K562 (cell line): ENCODE data around the gene SRGAP2B. TPM values are rescaled to one million over a fixed set of nuclear protein-coding genes. Genes with fewer than 3 reads are reported as not detected.
"Not testable (repeated sequence)": the region's sequence is repeated elsewhere in the genome, so short reads cannot be mapped to it uniquely, and the experiment has no call there.

Experiments
- ATAC-seq: fragments of 200-7000 bp; cut with Tn5 transposase; 3 replicates; pipeline ENCODE4 v1.9.1; 2020; ENCODE audit warnings: moderate library complexity
- BruUV-seq: library from RNA; stranded (reverse); fragments of 400-500 nt; replicated peaks from 2 replicates; lab custom pipeline; 2021; lab: Mats Ljungman, UMichigan
- CTCF ChIA-PET: fragments of 300-600 bp; formaldehyde crosslinking; extraction: SDS; loops from one replicate; lab custom pipeline; 2021; ENCODE audit warnings: low intra/inter-chr PET ratio; lab: Yijun Ruan, JAX
- POLR2A ChIA-PET: fragments of 300-600, 350-650 bp; sonication (Branson Sonifier 250); formaldehyde crosslinking; extraction: SDS; loops from one replicate; lab custom pipeline; 2021; ENCODE audit warnings: antibody characterized with exemption, inconsistent platforms; lab: Yijun Ruan, JAX
- DNase-seq, 4 experiments: peaks; one replicate each; pipeline versions ENCODE4 v3.0.0 to v3.0.0-alpha.2; 2011 to 2018; ENCODE audit warnings: low spot score in 3 of 4, mixed read lengths in 3 of 4; ENCODE audit errors: extremely low read depth in 1 of 4
- FAIRE-seq: peaks from 2 replicates; lab custom pipeline; 2011; peaks lifted over from hg19 to GRCh38; lab: Jason Lieb, UNC
- H2AFZ ChIP-seq: 2 replicates; pipeline ENCODE4 v1.6.0; 2011; ENCODE audit warnings: low read depth, low read length, control low read depth, inconsistent platforms
- H3K27ac ChIP-seq: fragments of 200-600 bp; 3 replicates; pipeline ENCODE4 v1.8.0; 2011; ENCODE audit warnings: low read depth, mild to moderate bottlenecking, control low read depth, inconsistent platforms, low read length, moderate library complexity, mixed read lengths; ENCODE audit errors: extremely low read depth
- H3K27me3 ChIP-seq, 2 experiments: fragments of 300-600 bp in 1 of 2; 2 replicates in 1 of 2; 3 replicates in 1 of 2; pipeline versions ENCODE4 v1.6.0 to v1.8.0; 2011; ENCODE audit warnings: inconsistent platforms in 2 of 2, low read length in 2 of 2, mild to moderate bottlenecking in 1 of 2, mixed read lengths in 1 of 2, moderate library complexity in 1 of 2; ENCODE audit not compliant: control insufficient read depth in 2 of 2, insufficient read depth in 2 of 2
- H3K36me3 ChIP-seq: fragments of 300-600 bp; 3 replicates; pipeline ENCODE4 v1.8.0; 2011; ENCODE audit warnings: mild to moderate bottlenecking, low read length, inconsistent platforms; ENCODE audit not compliant: control insufficient read depth, insufficient read depth
- H3K4me1 ChIP-seq, 2 experiments: fragments of 200-600 bp in 1 of 2; replicated peaks in 1 of 2; 2 replicates in 1 of 2; 3 replicates in 1 of 2; pipeline versions ENCODE4 v1.5.1 to v1.8.0; 2011; ENCODE audit warnings: inconsistent platforms in 2 of 2, low read length in 2 of 2, mild to moderate bottlenecking in 1 of 2, mixed read lengths in 1 of 2, moderate library complexity in 1 of 2; ENCODE audit not compliant: control insufficient read depth in 2 of 2, insufficient read depth in 2 of 2
- H3K4me2 ChIP-seq: 2 replicates; pipeline ENCODE4 v1.6.1; 2011; ENCODE audit warnings: low read length, control low read depth, inconsistent platforms, mixed read lengths; ENCODE audit not compliant: insufficient read depth
- H3K4me3 ChIP-seq: fragments of 200-600 bp; sonication (generic), shearing (Covaris generic); 2 replicates; pipeline ENCODE4 v1.5.1; 2016; ENCODE audit warnings: control low read depth, inconsistent platforms
- H3K79me2 ChIP-seq: fragments of 200-600 bp; 3 replicates; pipeline ENCODE4 v1.8.0; 2011; ENCODE audit warnings: low read length, inconsistent platforms; ENCODE audit not compliant: control insufficient read depth, insufficient read depth
- H3K9ac ChIP-seq, 2 experiments: 2 replicates each; pipeline versions ENCODE4 v1.6.0 to v1.6.1; 2011; ENCODE audit warnings: low read depth in 2 of 2, low read length in 2 of 2, control low read depth in 1 of 2, inconsistent platforms in 1 of 2, mild to moderate bottlenecking in 1 of 2, mixed read lengths in 1 of 2; ENCODE audit not compliant: insufficient read depth in 1 of 2
- H3K9me1 ChIP-seq: one replicate; pipeline ENCODE4 v1.6.0; 2011; ENCODE audit warnings: inconsistent platforms, mild to moderate bottlenecking, low read length, moderate library complexity; ENCODE audit not compliant: control insufficient read depth, insufficient read depth
- H3K9me3 ChIP-seq: replicated peaks from 2 replicates; pipeline ENCODE4 v1.5.1; 2011; ENCODE audit warnings: low read depth, low read length, inconsistent platforms; ENCODE audit not compliant: control insufficient read depth, insufficient read depth
- H4K20me1 ChIP-seq: replicated peaks from 2 replicates; pipeline ENCODE4 v1.6.1; 2011; ENCODE audit warnings: low read length, inconsistent platforms, mixed read lengths; ENCODE audit not compliant: control insufficient read depth, insufficient read depth
- WGBS: fragments of 100-300 bp; shearing (Covaris generic); methylation state at CpG from one replicate; pipeline ENCODE4 v1.1.6; 2016; ENCODE audit warnings: low coverage, mixed read lengths; ENCODE audit not compliant: insufficient coverage; ENCODE audit errors: missing lambda C conversion rate; 5-methylcytosine and 5-hydroxymethylcytosine counted together
- in situ Hi-C: fragments of 300-500 bp; cut with MboI; formaldehyde crosslinking; loops from 4 replicates; pipeline ENCODE4 v1.15.0; 2018; ENCODE audit warnings: inconsistent platforms, mixed read lengths
- intact Hi-C: fragments of 100-400 bp; cut with micrococcal nuclease; formaldehyde crosslinking; loops from 2 replicates; pipeline ENCODE4 v1.14.2; 2022
- polyA plus RNA-seq, 8 experiments: library from polyadenylated mRNA; depleted of rRNA in 4 of 8; stranded (reverse) in 5 of 8; unstranded in 3 of 8; fragments of >200 nt; fragmentation: Nextera tagmentation in 2 of 8; fragmentation: Illumina TruSeq in 1 of 8; extraction: Ambion mirVana in 2 of 8; extraction: Trizol in 1 of 8; gene quantifications; 2 replicates each; pipeline versions ENCODE4 v1.2.1 to v1.2.3, GENCODE V29; 2011 to 2014; ENCODE audit warnings: inconsistent platforms in 1 of 8, missing spikeins in 1 of 8
- total RNA-seq, 7 experiments: library from RNA; depleted of rRNA in 6 of 7; stranded (reverse); fragments of >200 nt in 6 of 7; fragmentation: Illumina TruSeq in 2 of 7; extraction: Trizol in 2 of 7; gene quantifications; 2 replicates each; pipeline versions ENCODE4 v1.2.1 to v1.2.3, GENCODE V29; 2011 to 2021; ENCODE audit warnings: low replicate concordance in 1 of 7

The SRGAP2B gene
- total and polyA plus RNA-seq, 9 of the 15 experiments (the other 6 are each of a cell fraction or from before 2014, with no cell fraction given), result 2.5 to 17.6 (median 4.0) TPM

GRCh38 chr1:144913458-144913857 lies 181.7 kb downstream of the SRGAP2B start:
- H3K9me3 ChIP-seq, DNase-seq, POLR2A ChIA-PET, ATAC-seq, BruUV-seq, H3K9ac ChIP-seq, H3K27me3 ChIP-seq, H3K36me3 ChIP-seq, H3K4me2 ChIP-seq, H3K27ac ChIP-seq, H4K20me1 ChIP-seq, H3K9me1 ChIP-seq, FAIRE-seq, CTCF ChIA-PET, H3K4me1 ChIP-seq, H3K79me2 ChIP-seq, H3K4me3 ChIP-seq, H2AFZ ChIP-seq, in situ Hi-C loops, intact Hi-C loops: not testable (repeated sequence)
- WGBS, result no CpG with 5 or more reads among the region's 3 CpGs

GRCh38 chr1:144910729-144911128 lies 184.4 kb downstream of the SRGAP2B start:
- FAIRE-seq, DNase-seq, H3K9me1 ChIP-seq, ATAC-seq, H3K4me3 ChIP-seq, H2AFZ ChIP-seq, POLR2A ChIA-PET, in situ Hi-C loops, H3K36me3 ChIP-seq, intact Hi-C loops, H3K27ac ChIP-seq, H3K79me2 ChIP-seq, H3K4me1 ChIP-seq, H3K9ac ChIP-seq, H3K4me2 ChIP-seq, H4K20me1 ChIP-seq, H3K27me3 ChIP-seq, CTCF ChIA-PET, H3K9me3 ChIP-seq: not testable (repeated sequence)
- TSS peak; percentile 70 for BruUV-seq
- no CpG with 5 or more reads among the region's 5 CpGs for WGBS

GRCh38 chr1:144900841-144901240 lies 194.3 kb downstream of the SRGAP2B start:
- BruUV-seq, H3K9ac ChIP-seq, H4K20me1 ChIP-seq, H3K36me3 ChIP-seq, intact Hi-C loops, DNase-seq, H3K4me1 ChIP-seq, ATAC-seq, H3K27me3 ChIP-seq, POLR2A ChIA-PET, H3K4me2 ChIP-seq, in situ Hi-C loops, FAIRE-seq, H3K27ac ChIP-seq, H3K4me3 ChIP-seq, H2AFZ ChIP-seq, CTCF ChIA-PET, H3K9me1 ChIP-seq, H3K9me3 ChIP-seq, H3K79me2 ChIP-seq: not testable (repeated sequence)
- no CpG with 5 or more reads among the region's 6 CpGs for WGBS

- POLR2A ChIA-PET, in situ Hi-C loops, H3K36me3 ChIP-seq, FAIRE-seq, H3K9me1 ChIP-seq, BruUV-seq, H3K4me2 ChIP-seq, intact Hi-C loops, H4K20me1 ChIP-seq, H3K79me2 ChIP-seq, DNase-seq, H3K27me3 ChIP-seq, H3K27ac ChIP-seq, ATAC-seq, H3K9ac ChIP-seq, H2AFZ ChIP-seq, CTCF ChIA-PET, H3K4me3 ChIP-seq, H3K4me1 ChIP-seq, H3K9me3 ChIP-seq: not testable (repeated sequence)
- WGBS, result no CpG with 5 or more reads among the region's 5 CpGs
Measured at GRCh38 chr1:144894454-144895201, 200.5 kb downstream of the SRGAP2B start.
